Brain microvascular endothelial cell (primary cell): Measurements from ENCODE around the gene SIK3.
A peak's percentile ranks its signal among the peaks of the same experiment; 100 is the strongest.

ENCODE experiments used
- DNase-seq: peaks from one replicate; pipeline ENCODE4 v3.0.0-alpha.2; 2020
- H3K27ac ChIP-seq: fragments of 250-450 bp; sonication (Bioruptor Pico); 2 replicates; pipeline ENCODE4 v1.5.1; 2020; ENCODE audit warnings: mild to moderate bottlenecking, moderate library complexity
- H3K27me3 ChIP-seq: fragments of 250-450 bp; sonication (Bioruptor Pico); replicated peaks from 2 replicates; pipeline ENCODE4 v1.5.1; 2020; ENCODE audit warnings: mild to moderate bottlenecking
- H3K36me3 ChIP-seq: fragments of 250-450 bp; sonication (Bioruptor Pico); replicated peaks from 2 replicates; pipeline ENCODE4 v1.5.1; 2020; ENCODE audit warnings: mild to moderate bottlenecking
- H3K4me3 ChIP-seq: 2 replicates; pipeline ENCODE4 v1.5.1; 2011; ENCODE audit warnings: low read depth, mild to moderate bottlenecking, control low read depth, low read length, moderate library complexity
- CTCF ChIP-seq: IDR thresholded peaks from 2 replicates; pipeline ENCODE4 v1.5.1; 2011; ENCODE audit warnings: low read depth, mild to moderate bottlenecking, moderate library complexity, low read length, control low read depth, inconsistent platforms; ENCODE audit errors: missing control alignments
- in situ Hi-C: cut with HindIII; loops from 2 replicates; pipeline ENCODE4 v1.10.0; 2017; ENCODE audit warnings: low sequenced_read_pairs, low pct_ligation_motif_present

The SIK3 gene

GRCh38 chr11:116928845-116929244, 169.4 kb downstream of the SIK3 start:
- no peak for DNase-seq
- Histone ChIP-seq H3K27me3 (no peaks in the 10 kb centered on the region), H3K4me3 (no peak overlapping the region), H3K27ac (no peak overlapping the region), H3K36me3 (no peaks in the 10 kb centered on the region)
- TF ChIP-seq CTCF, result no peak
- in situ Hi-C loops, result no loop called here

GRCh38 chr11:116928102-116928777, 170.0 kb downstream of the SIK3 start:
- H3K36me3 ChIP-seq, result no peaks in the 10 kb centered on the region
- no peaks in the 10 kb centered on the region for H3K27me3 ChIP-seq
- no peak overlapping the region for H3K4me3 ChIP-seq
- H3K27ac ChIP-seq, result no peak overlapping the region
- DNase-seq, result no peak
- in situ Hi-C loops, result no loop called here
- no peak for TF ChIP-seq CTCF

- Histone ChIP-seq H3K27ac (no peak overlapping the region), H3K27me3 (no peaks in the 10 kb centered on the region), H3K36me3 (no peaks in the 10 kb centered on the region), H3K4me3 (no peak overlapping the region)
- DNase-seq, result peak; percentile 12
- peak; percentile 66 for TF ChIP-seq CTCF
- in situ Hi-C loops, result no loop called here
These were observed 170.9 kb downstream of the SIK3 start for GRCh38 chr11:116927163-116927974.

GRCh38 chr11:116925050-116925449, 173.2 kb downstream of the SIK3 start:
- DNase-seq, result no peak
- no peak overlapping the region for H3K27ac ChIP-seq

GRCh38 chr11:116918925-116919655, 179.1 kb downstream of the SIK3 start:
- Histone ChIP-seq H3K27ac (no peak overlapping the region), H3K27me3 (no peaks in the 10 kb centered on the region), H3K36me3 (no peaks in the 10 kb centered on the region), H3K4me3 (no peak overlapping the region)
- no peak for TF ChIP-seq CTCF
- in situ Hi-C loops, result no loop called here
- DNase-seq, result no peak

More at GRCh38 chr11:116925050-116925449, 173.2 kb downstream of the SIK3 start:
- Histone ChIP-seq H3K36me3 (no peaks in the 10 kb centered on the region), H3K27me3 (no peaks in the 10 kb centered on the region), H3K4me3 (no peak overlapping the region)
- in situ Hi-C loops, result no loop called here
- no peak for TF ChIP-seq CTCF
